ENCODE measurements around the gene IGSF8. TPM values are rescaled to one million over a fixed set of nuclear protein-coding genes. Genes with fewer than 3 reads are reported as not detected.
A peak's percentile ranks its signal among the peaks of the same experiment; 100 is the strongest.

IGSF8 gene
- total RNA-seq, 4 donors from 2014 or later, result 17.0 to 19.6 (median 17.2) TPM

DNA sequence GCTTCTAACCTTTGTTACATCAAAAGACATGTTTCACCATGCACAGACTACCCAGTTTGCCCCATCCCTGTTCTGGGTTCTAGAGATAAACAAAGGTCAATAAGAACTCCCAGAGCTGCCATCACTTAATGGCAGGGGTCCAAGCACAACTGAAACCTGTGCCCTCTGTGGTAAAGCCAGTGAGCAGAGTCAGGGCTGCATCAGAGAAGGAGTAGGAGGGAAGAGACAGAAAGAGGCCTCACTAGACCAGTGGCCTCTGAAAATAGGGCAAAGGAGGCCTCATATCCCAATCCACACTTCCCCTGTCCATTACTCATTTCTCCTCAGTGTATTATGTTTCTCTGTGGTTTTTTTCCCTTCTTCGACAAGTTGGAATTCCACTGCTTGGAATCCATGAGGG, 27.3 kb upstream of the IGSF8 start:
- H3K27ac ChIP-seq, result peak overlapping the region; percentile 36 to 77 (median 68)
- H3K9me3 ChIP-seq, result no peaks in the 10 kb centered on the region
- intact Hi-C loops (cut with DNase I), result no loop called here
- no peak for DNase-seq
- no peaks in the 10 kb centered on the region for H3K27me3 ChIP-seq
- H3K36me3 ChIP-seq, result peaks cover 0 to 6% (median 0%) of the 10 kb centered on the region in 3 donors
- TF ChIP-seq, protein P1, sequence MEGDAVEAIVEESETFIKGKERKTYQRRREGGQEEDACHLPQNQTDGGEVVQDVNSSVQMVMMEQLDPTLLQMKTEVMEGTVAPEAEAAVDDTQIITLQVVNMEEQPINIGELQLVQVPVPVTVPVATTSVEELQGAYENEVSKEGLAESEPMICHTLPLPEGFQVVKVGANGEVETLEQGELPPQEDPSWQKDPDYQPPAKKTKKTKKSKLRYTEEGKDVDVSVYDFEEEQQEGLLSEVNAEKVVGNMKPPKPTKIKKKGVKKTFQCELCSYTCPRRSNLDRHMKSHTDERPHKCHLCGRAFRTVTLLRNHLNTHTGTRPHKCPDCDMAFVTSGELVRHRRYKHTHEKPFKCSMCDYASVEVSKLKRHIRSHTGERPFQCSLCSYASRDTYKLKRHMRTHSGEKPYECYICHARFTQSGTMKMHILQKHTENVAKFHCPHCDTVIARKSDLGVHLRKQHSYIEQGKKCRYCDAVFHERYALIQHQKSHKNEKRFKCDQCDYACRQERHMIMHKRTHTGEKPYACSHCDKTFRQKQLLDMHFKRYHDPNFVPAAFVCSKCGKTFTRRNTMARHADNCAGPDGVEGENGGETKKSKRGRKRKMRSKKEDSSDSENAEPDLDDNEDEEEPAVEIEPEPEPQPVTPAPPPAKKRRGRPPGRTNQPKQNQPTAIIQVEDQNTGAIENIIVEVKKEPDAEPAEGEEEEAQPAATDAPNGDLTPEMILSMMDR (IDR thresholded peaks at IDR 0.05), result no peak
- no peak for TF ChIP-seq POLR2A (IDR thresholded peaks at IDR 0.05)
- no peak overlapping the region for H3K4me3 ChIP-seq
- H3K4me1 ChIP-seq, result peaks cover 4 to 38% (median 17%) of the 10 kb centered on the region in 3 donors
- WGBS, 2 donors, result 77 to 81% methylated on average over 1 of the region's 1 CpG

DNA sequence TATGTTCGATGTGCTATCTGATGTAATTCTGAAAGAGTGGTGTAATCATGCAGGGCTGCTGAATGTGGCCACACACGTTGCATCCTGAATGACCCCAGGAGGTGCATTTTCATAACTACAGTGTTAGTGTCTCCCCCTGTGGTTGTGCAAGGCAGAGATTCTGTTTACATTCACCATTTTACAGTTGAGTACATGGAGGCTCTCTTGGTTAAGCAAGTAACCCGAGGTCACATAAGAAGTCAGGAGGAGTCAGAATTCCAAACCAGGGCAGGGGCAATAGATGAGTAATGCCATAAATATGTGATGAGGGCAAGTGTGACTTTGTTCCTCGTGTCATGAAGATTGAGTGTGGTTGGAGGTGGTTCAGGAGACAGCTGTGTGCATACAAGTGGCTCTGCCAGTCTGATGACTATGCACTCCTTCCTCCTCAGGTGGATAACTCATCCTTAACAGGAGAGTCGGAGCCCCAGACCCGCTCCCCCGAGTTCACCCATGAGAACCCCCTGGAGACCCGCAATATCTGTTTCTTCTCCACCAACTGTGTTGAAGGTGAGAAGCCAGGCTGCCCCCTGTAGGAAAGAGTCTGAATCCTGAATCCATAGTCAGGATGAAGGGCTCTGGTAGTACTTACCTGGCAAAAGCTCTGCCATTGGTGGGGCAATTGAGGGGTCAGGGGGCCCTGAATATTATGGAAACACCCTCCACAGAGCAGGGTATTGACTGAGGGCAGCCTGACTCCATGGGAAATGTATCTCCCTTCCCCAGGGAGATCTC, 26.5 kb upstream of the IGSF8 start:
- no peak for DNase-seq
- Histone ChIP-seq H3K9me3 (no peaks in the 10 kb centered on the region), H3K27me3 (no peaks in the 10 kb centered on the region), H3K4me1 (peaks cover 4 to 38% (median 17%) of the 10 kb centered on the region in 3 donors), H3K27ac (peak overlapping the region; percentile 36 to 77 (median 68)), H3K36me3 (peaks cover 0 to 6% (median 0%) of the 10 kb centered on the region in 3 donors), H3K4me3 (no peak overlapping the region)
- WGBS, 2 donors, result 22 to 28% methylated on average over 4 to 7 of the region's 8 CpGs
- intact Hi-C loops (cut with DNase I), result no loop called here
- TF ChIP-seq POLR2A (IDR thresholded peaks at IDR 0.05), result no peak
- TF ChIP-seq, protein P1 (IDR thresholded peaks at IDR 0.05), result peak in 2 of 6 experiments; percentile 20 to 33

DNA sequence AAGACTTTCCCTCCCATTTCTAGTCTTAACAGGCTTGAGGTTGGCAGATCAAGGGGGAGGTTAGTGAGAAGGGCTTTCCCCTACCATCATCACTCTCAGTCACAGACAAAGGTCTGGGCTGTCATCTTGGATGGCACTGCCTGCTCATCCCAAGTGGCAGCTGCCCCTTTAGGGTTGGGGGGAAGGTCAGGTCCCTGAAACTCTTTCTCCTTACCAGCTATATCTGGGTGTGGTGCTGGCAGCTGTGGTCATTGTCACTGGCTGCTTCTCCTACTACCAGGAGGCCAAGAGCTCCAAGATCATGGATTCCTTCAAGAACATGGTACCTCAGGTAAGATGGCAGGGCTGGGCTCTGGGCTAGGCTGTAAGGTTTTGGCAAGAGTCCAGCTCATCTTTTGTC, 25.3 kb upstream of the IGSF8 start:
- no peaks in the 10 kb centered on the region for H3K27me3 ChIP-seq
- no peak for DNase-seq
- intact Hi-C loops (cut with DNase I), result no loop called here
- no peak for TF ChIP-seq POLR2A (IDR thresholded peaks at IDR 0.05)
- TF ChIP-seq, protein P1 (IDR thresholded peaks at IDR 0.05), result no peak
- peak overlapping the region; percentile 1 to 73 (median 28) for H3K27ac ChIP-seq
- no peaks in the 10 kb centered on the region for H3K36me3 ChIP-seq
- H3K4me1 ChIP-seq, result peaks cover 4 to 41% (median 18%) of the 10 kb centered on the region in 3 donors
- no peaks in the 10 kb centered on the region for H3K9me3 ChIP-seq
- H3K4me3 ChIP-seq, result no peak overlapping the region

DNA sequence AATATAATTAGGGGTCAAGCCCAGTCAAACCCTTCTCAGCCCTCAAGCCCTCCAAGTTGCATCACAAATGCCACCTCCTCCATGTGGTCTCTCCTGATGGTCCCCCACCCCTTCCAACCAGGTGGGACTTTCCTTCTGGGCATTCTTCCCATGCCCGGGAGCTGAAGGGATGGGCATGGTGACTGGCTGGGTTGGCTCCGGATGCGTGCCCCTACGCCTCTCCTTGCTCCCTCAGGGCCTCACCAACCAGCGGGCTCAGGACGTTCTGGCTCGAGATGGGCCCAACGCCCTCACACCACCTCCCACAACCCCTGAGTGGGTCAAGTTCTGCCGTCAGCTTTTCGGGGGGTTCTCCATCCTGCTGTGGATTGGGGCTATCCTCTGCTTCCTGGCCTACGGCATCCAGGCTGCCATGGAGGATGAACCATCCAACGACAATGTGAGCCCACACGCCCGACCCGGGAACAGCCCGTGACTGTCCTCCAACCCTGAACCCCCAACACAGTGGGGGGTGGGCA, 24.6 kb upstream of the IGSF8 start:
- no peak for DNase-seq
- TF ChIP-seq POLR2A (IDR thresholded peaks at IDR 0.05), result no peak
- TF ChIP-seq, protein P1 (IDR thresholded peaks at IDR 0.05), result no peak
- Histone ChIP-seq H3K4me3 (no peak overlapping the region), H3K27me3 (no peaks in the 10 kb centered on the region), H3K4me1 (peaks cover 4 to 48% (median 23%) of the 10 kb centered on the region in 3 donors), H3K27ac (no peak overlapping the region), H3K36me3 (no peaks in the 10 kb centered on the region), H3K9me3 (no peaks in the 10 kb centered on the region)
- WGBS, 2 donors, result 57 to 100% methylated on average over 3 to 7 of the region's 16 CpGs
- intact Hi-C loops (cut with DNase I), result no loop called here

DNA sequence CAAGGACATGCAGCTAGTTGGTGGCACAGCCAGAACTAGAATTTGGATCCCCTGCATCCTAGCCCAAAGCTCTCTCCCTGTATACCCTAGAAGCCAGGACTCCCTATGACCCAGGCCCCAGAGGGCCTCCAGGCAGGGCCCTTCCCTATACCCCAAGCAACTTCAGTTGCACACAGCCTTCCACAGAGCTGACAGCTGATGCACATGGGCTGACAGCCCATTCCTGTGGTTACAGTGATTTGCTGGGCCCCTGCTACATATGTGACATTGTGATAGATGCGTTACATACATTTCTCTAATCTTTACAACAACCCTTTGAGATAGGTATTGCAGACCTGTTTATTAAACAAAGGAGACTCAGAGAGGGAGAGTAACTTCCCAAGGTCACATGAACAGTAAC, 23.0 kb upstream of the IGSF8 start:
- 78 to 92% methylated on average over 1 of the region's 1 CpG for WGBS, 2 donors
- no peak for DNase-seq
- TF ChIP-seq POLR2A (IDR thresholded peaks at IDR 0.05), result no peak
- TF ChIP-seq, protein P1 (IDR thresholded peaks at IDR 0.05), result no peak
- peaks cover 4 to 56% (median 22%) of the 10 kb centered on the region in 3 donors for H3K4me1 ChIP-seq
- H3K27ac ChIP-seq, result no peak overlapping the region
- H3K36me3 ChIP-seq, result no peaks in the 10 kb centered on the region
- no peak overlapping the region for H3K4me3 ChIP-seq
- no peaks in the 10 kb centered on the region for H3K9me3 ChIP-seq
- peaks cover 0 to 3% (median 0%) of the 10 kb centered on the region in 4 donors for H3K27me3 ChIP-seq
- intact Hi-C loops (cut with DNase I), result no loop called here
